Measurements from ENCODE around the gene LCMT1.
"Not testable (repeated sequence)": the region's sequence is repeated elsewhere in the genome, so short reads cannot be mapped to it uniquely, and the experiment has no call there.

The LCMT1 gene

DNA sequence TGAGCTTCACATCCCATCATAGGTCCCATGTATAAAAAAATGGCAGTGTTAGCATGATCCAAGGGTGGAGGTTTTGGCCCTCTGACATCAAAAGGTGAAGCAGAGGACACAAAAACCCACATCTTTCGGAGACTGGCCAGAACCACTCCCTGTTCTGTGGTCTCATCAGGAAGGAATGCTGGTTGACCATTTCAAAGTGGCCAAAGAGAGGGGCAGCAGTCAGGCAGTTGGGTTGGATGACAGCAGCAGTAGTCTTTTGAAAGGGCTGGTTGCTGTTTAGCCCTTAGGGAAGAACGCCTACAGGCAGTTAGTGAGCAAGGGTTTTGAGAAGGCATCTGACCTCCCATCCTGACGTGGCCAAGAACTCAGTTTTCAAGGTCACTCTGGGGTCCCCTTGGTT, 40.5 kb downstream of the LCMT1 start:
- no peak for DNase-seq

DNA sequence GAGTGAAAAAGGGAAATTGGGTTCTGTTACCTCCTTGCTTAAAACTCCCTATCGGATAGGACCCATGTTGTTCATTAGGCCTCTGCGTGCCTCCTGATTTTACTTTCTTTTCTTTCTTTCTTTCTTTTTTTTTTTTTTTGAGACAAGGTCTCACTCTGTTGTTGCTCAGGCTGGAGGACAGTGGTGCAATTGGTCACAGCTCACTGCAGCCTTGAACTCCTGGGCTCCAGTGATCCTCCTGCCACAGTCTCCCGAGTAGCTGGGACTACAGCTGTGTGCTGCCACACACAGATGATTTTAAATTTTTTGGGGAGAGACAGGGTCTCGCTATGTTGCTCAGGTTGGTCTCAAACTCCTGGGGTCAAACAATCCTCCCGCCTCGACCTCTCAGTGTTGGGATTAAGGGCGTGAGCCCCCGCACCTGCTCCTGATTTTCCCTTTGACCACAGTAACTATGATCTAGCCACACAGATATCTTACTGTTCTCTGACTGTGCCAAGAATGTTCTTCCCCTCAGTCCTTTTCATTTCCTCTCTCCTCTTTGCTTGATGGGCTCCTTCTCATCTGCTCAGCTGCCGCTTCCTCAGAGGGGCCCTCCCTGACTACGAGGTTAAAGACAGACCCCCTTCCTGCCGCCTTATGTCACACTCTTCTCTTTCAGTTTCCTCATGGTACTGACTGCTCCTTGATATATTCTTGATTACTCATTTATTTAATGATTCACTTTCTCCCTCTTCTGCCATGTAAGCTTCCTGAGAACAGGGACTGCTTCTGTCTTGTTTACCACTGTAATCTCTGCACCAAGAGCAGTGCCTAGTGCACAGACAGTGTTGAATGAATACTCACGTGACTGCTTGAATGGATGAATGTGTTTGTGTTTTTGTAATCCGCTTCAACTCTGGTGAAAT, 44.3 kb downstream of the LCMT1 start:
- no peak for DNase-seq

DNA sequence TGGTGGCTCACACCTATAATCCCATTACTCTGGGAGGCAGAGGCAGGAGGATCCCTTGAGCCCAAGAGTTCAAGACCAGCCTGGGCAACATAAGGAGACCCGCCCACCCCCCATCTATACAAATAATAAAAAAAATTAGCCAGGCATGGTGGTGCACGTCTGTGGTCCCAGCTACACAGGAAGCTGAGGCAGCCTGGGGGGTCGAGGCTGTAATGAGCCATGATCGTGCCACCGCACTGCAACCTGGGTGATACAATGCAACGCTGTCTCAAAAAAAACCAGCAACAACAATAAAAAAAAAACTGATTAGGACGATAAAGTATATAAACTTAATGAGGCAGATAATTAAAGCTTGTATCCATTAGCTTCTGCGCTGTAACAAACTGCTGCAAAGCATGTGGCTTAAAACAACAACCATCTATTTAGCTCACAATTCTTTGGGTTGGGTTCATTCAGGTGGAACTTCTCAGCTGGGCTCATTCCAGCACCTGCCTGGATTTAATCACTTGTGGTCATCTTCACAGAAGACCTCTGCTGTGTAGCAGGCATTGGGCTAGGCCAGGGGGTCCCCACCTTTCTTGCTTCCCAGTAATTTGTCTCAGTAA, 45.8 kb downstream of the LCMT1 start:
- no peak for DNase-seq

DNA sequence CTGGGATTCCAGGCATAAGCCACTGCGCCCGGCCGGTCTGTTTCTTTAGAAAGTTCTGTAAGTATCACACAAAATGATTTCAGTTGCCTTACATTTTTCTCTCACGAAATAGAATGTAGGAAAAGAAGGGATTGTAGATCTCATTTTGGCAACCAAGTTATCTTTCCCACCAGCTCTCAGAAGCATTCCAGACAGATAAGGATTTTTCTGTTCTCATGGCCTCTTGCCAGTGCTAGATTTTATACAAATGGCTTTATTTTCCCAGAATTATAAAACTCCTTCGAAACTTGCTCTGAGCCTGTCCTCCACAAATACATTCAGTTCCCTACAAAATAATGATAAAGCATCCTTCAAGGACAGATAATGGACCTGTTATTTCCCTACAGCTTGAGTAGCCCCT, 46.9 kb downstream of the LCMT1 start:
- no peak for DNase-seq

DNA sequence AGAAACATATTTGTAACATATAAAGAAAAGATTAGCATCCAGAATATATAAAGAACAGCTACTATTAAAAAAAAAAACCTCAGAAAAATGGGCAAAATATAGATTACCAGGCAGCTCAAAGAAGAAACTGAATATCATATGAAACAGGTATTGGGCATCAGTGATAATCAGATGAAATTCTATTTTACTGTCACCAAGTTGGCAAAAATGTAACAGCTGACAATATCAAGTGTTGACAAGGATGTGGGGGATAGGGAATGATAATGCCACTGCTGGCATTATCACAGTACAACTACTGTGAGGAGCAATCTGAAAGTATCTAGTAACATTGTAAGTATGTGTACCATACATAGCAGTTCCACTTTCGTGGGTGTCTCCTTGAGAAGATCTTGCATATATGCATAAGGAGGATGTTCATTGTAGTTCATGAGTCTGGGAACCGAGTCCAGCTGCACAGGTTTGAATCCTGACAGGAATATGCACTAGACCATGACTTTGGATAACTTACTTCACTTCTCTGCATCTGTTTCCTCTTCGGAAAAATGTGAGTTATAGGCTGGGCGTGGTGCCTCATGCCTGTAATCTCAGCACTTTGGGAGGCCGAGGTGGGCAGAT, 50.3 kb downstream of the LCMT1 start:
- no peak for DNase-seq

DNA sequence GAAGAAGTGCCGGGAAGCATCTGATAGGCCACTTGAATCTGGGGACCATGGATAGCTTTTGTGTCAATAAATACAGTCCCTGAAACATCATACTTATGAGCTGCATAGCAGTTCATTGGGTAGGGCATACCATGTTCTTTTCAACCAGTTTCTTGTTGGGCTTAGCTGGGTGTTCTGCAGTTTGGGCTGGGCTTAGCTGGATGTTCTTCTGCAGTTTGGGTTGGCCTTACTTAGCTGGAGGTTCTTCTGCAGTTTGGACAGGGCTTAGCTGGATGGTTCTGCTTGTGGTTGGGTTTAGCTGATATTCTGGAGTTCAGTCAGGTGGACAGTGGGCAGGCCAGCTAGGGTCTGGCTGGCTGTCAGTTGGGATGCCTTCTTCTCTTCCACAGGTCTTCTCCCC, 52.1 kb downstream of the LCMT1 start:
- DNase-seq = no peak

DNA sequence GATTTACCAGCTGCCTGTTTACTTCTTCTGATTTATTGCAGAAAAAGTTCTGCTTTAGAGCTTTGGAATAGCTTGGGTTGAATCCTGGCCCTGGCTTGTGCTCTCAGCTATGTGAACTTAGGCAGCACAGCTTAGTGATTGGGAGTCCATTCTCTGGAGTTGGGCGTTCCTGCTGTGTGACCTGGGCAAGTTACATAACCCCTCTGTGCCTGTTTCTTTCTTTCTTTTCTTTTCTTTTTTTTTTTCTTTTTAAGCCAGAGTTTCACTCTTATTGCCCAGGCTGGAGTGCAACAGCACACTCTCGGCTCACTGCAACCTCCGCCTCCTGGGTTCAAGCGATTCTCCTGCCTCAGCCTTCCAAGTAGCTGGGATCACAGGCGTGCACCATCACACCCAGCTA, 53.7 kb downstream of the LCMT1 start:
- no peak for DNase-seq

DNA sequence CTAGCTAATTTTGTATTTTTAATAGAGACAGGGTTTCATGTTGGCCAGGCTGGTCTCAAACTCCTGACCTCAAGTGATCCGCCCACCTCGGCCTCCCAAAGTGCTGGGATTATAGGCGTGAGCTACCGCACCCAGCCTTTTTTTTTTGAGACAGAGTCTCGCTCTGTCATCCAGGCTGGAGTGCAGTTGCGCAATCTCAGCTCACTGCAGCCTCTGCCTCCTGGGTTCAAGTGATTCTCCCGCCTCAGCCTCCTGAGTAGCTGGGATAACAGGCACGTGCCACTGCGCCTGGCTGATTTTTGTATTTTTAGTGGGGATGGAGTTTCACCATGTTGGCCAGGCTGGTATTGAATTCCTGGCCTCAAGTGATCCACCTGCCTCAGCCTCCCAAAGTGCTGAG, 56.4 kb downstream of the LCMT1 start:
- DNase-seq = not testable (repeated sequence)

DNA sequence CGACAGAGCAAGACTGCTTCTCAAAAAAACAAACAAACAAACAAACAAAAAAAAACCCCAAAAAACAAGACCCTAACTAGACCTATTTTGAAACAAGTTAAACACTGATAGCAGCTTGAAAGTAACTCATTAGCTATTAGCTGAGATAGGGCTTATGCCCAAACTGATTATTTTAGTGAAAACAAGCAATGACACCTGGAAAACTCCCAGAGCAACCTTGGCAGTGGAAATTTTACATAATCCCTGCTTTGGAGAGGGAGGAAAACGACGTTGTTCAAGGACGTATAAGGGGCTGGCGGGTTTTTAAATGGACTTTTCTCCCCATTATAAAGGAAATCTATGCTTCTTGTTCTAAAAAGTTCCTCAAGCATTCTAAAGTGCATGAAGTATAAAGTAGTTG, 59.8 kb downstream of the LCMT1 start:
- no peak for DNase-seq

DNA sequence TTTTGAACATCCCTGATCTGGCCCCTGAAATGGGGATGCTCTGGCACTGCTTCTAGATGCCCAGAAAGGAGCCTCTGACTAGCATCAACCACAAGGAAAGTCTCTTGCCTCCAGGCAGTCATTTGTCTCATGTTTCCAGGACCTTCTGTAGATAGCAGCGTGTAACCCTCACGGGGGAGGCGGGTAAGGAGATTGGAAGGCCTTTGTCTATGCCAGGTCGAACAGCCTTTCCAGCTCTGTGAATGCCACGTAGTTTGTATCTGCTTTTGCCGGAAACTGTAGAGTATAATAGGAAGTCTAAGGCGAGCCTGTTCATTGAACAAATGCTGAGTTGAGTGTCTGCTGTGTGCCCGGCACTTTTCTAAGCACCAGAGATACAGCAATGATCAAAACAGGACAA, 61.3 kb downstream of the LCMT1 start:
- no peak for DNase-seq

DNA sequence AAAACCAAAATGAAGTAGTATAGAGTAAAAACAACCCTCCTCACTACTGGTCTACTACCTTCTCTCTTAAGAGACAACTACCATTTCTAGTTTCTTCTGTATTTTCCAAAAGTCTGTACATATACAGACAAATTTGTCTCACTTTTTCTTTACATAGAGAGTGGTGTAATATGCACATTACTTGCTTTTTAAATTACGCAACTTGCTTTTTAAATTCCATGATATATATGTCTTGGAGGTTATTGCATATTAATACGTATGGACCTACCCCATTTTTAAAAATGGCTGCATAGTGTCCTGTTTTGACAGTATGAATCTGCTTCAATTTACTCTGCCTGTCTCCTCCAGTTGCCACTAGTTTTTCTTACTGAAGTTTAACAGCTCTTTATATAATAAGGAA, 62.7 kb downstream of the LCMT1 start:
- DNase-seq = no peak

DNA sequence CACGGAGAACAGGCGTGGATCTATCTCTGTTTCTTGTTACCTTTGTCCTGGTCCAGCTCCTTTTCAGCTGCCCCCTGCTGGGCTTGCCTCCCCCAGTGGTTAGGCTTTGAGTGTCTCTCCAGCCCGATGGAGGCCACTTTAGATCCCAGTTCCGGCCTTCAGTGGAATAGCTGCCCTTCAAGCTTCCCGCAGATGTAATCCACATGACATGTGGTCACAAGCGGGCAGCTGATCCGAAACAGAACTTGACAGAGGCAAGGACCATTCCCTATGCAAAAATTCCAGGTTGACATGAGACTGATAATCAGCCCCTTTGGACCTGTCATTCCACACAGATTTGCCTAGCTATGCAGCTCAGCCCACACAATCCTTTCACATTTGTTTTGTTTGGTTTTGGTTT, 64.6 kb downstream of the LCMT1 start:
- DNase-seq = no peak

DNA sequence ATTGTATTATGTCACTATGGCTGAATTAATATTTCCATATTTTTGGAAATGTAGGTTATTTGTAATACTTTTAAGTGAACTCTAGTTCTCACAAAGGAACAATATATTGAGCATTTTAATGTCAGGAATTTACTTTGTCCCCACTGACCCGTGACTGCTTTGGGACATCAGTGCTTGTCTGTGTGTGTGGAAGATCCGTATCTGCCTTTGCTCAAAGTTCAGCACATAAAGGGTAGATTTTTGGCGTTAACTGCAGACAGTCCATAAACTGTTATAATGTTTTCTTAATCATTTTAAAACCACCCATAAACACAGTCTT, 65.9 kb downstream of the LCMT1 start:
- no peak for DNase-seq

DNA sequence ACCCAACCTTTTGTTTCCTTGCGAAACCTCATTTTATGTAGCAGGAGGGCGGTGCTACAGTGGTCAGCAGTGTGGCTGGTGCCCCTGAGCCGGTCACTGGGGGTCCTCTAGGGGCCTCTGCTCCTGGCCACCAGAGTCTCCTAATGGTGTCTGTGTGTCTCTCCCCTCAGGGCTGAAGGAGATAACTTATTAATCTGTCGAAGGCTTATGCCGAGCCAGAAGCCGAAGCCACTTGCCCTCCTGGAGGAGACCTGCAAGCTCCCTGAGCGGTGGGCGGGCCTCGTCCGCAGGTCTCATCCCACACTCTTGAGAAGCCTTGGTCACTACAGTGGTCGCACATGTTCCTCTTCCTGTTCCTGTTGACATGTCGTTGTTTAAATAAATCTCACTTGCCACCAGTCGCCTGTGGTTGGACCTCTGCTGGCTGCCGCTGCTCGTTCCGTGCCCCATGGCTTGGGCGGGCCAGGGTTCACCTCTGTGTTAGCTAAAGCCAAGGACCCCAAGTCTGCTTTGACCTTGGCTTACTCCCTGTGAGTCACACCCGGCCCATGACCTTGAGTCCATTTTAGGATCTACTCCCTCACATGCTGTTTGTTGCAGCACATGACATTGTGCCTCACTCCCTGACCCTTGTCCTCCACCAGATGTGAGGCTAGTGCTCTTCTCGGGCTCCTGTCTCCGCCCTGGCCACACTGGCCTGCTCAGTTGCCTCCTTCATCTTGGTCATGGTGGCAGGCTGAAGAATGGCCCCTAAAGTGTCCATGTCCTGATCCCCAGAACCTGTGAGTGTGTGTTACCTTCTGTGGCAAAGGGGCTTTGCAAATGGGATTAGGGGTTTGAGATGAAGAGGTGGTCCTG, 66.5 kb downstream of the LCMT1 start:
- no peak for DNase-seq

DNA sequence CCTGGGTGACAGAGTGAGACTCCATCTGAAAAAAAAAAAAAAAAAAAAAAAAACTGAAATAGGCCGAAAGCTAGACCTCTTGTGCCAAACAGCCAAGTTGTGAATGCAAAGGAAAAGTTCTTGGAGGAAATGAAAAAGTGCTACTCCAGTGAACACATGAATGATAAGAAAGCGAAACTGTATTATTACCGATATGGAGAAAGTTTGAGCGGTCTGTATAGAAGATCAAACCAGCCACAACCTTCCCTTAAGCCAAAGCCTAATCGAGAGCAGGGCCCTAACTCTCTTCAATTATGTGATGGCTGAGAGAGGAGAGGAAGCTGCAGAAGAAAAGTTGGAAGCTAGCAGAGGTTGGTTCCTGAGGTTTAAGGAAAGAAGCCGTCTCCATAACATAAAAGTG, 69.7 kb downstream of the LCMT1 start:
- DNase-seq = not testable (repeated sequence)

DNA sequence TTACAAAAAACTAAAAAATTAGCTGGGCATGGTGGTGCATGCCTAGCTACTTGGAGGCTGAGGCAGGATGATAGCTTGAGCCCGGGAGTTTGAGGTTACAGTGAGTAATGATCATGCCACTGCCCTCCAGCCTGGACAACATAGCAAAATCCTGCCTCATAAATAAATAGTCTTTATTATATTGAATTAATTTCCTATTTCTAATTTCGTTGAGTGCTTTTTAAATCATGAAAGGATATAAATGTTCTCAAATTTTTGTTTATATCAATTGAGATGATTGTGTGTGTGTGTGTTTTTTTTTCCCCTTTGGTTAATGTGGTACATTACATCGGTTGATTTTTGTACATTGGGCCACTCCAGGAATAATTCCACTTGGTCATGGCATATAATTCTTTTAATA, 73.2 kb downstream of the LCMT1 start:
- DNase-seq = no peak

DNA sequence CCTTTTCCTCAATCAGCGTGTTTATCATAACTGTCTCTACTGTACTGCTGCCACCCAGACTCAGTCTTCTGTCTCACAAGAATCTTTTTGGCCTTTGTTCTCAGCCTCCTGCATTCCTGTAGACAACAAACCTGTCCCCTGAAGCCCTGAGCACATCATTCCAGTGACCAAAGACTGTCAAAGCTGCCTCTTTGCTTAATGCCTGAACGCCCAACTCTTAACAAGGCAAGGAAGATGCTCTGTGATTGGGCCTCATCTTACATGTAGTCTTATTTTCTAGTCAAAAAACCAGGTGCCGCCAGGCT, 75.9 kb downstream of the LCMT1 start:
- DNase-seq = no peak

DNA sequence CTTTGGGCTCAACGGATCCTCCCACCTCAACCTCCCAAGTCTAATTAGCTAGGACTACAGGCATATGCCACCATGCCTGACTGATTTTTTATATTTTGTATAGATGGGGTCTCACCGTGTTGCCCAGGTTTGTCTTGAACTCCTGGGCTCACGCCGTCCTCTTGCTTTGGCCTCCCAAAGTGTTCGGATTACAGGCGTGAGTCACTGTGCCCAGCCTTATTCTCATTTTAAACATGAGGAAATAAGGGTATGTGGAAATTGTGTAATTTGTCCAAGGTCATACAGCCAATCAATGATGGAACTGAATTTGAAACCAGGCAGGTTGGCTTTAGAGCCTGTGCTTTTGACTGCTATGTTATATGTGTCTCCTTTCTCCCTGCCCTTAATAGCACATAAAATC, 77.8 kb downstream of the LCMT1 start:
- DNase-seq = no peak

DNA sequence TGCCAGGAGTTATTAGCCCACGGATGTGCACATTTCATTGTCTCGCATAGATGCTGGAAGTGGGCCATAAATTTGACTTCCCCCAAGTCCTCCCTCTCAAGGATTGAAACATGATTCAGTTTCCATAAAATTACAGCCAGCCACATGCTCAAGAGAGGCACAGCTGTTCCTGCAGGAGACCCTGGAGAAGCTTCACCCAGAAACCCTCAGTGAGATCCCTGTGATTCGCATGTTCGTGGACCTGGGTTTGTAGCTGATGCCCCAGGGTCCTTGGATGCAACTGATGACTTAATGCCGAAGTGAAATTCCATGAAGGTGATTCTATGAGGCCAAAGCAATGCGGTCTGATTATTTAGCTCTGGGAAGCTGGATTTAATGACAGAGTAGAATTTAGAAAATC, 80.6 kb downstream of the LCMT1 start:
- DNase-seq = no peak

DNA sequence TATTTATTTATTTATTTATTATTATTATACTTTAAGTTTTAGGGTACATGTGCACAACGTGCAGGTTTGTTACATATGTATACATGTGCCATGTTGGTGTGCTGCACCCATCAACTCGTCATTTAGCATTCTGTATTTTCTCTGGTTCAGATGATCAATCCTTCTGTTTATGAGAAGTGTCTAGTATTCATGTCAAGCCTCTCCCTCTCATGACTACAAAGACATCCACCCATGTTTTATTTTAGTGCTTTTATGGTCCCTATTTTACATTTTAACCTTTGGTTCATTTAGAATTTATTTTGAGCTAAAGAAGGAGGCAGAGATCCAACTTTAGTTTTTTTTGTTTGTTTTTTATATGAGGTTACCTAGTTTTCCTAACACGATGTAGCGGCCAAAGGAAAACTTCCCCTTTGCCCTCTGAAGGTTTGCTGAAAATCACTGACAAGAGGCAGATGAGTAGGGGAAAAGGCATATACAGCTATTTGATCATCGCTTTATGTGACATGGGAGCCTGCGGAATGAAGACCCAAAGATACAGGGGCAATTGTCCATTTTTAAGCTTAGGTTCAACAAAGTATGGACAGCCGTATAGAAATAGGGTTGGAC, 82.8 kb downstream of the LCMT1 start:
- no peak for DNase-seq

DNA sequence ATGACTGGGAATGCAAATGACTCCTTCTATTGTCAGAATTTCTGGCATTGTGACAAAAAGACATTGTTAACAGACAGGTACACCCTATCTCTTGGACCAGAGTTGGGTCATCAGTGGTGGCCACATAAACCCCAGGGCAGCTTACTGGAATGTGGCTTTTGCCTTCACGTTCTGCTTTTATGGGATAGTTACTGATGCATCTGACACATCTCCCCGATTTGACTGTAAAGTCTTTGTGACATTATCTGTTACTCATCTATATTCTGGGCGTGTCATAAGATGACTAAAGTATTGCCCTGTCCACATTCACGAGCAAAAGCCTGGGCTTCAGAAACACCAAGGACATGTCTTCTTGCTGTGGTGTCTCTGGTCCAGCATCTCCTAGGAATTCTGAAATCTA, 86.5 kb downstream of the LCMT1 start:
- no peak for DNase-seq

DNA sequence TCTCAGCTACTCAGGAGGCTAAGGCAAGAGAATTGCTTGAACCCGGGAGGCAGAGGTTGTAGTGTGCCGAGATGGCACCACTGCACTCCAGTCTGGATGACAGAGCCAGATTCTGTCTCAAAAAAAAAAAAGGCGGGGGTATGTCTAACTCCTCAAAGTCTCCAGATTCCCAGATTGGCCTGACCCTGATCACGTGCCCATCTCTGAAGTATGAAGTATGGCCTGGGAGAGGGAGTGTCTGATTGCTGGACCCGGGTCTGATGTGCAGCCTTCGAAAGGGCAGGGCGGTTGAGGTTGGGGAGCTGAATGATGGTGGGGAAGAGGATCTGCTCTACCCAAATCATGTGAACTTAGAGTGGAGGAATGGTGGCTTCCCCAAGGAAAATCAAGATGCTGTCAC, 87.9 kb downstream of the LCMT1 start:
- DNase-seq = no peak

DNA sequence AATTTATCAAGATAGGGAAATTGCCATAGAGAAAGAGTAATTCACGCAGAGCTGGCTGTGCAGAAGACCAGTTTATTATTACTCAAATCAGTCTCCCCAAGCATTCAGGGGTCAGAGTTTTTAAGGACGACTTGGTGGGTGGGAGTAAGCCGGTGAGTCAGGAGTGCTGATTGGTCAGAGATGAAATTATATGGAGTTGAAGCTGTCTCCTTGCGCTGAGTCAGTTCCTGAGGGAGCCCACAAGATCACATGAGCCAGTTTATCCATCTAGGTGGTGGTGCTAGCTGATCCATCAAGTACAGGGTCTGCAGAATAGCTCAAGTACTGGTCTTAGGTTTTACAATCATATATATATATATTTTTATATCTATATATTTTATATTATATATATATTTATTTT, 99.2 kb downstream of the LCMT1 start:
- DNase-seq = no peak
